ENCODE measurements around the gene INKA2. TPM values are rescaled to one million over a fixed set of nuclear protein-coding genes. Genes with fewer than 3 reads are reported as not detected.

The INKA2 gene
- total RNA-seq, 1 donor from 2014 or later, result 5.4 TPM

DNA sequence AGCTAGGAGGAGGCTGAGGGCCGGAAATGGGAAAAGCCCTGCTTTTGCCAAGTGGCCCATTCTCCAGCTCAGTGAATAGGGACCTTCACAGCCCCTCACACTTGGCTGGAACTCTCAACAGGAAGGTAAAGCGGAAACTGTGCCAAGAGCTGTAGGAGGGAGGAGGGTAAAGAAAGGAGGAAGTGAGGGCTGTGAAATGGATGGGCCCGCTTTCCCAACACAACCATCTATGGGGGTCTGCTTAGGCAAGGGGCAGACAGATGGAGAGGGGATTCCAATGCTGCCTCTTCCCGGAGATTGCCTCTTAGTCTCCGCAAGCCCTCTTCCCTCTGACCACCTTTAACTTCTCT, 5.2 kb downstream of the INKA2 start:
- H3K9me3 Mint-ChIP-seq (ENCODE audit: low read depth), result no peaks in the 10 kb centered on the region
- H3K27me3 Mint-ChIP-seq (ENCODE audit: low read depth), result no peaks in the 10 kb centered on the region
- peaks cover 3% of the 10 kb centered on the region for H3K4me1 Mint-ChIP-seq (ENCODE audit: low read depth)
- peak overlapping the region; percentile 74 for H3K27ac Mint-ChIP-seq (ENCODE audit: unreplicated experiment)
- TF ChIP-seq CTCF (IDR thresholded peaks at IDR 0.05), result no peak
- no peak for DNase-seq (ENCODE audit: low spot score)
- no peak overlapping the region for H3K4me3 Mint-ChIP-seq (ENCODE audit: unreplicated experiment)
- no peaks in the 10 kb centered on the region for H3K36me3 Mint-ChIP-seq (ENCODE audit: low read depth)

DNA sequence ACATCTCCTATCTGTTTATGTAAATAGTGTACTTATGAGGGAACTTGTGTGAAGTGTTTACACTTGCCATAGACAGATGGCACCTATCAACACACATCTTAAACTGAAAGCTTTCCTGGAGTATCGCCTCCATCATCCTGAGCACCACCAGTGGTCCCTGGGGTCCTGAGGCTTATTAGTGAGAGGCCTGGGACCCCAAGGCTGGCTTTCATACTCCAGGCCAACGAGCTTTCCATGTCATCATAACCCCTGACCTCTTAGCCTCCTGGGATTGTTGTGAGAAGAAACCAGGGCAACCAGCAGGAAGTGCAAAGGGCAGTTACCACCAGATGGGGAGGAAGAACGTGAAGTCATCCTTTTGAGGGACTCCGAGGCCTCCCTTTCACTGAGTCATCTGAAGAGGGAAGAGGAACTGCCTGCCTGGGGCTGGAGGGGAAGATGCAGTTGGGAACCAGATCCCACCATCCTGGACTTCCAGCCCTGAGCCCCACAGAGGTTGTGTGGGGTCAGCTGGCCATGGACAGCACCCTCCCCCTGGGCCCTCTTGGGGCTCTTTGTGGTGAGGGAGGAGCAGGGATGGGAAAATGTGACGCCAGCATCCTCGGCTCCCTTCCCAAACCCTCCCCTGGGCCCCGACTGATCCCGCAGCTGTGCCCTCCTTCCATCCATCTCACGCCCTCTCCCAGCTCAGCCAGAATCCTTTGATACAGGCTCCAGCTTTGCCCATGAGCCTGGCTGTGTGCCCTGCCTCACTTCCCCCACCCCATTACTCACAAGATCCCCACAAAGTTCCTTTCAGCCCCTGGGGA, 5.8 kb downstream of the INKA2 start:
- no peak for DNase-seq (ENCODE audit: low spot score)
- Mint-ChIP-seq H3K27ac (ENCODE audit: unreplicated experiment) (peak overlapping the region; percentile 74), H3K27me3 (ENCODE audit: low read depth) (no peaks in the 10 kb centered on the region), H3K4me1 (ENCODE audit: low read depth) (no peaks in the 10 kb centered on the region), H3K36me3 (ENCODE audit: low read depth) (no peaks in the 10 kb centered on the region), H3K4me3 (ENCODE audit: unreplicated experiment) (no peak overlapping the region), H3K9me3 (ENCODE audit: low read depth) (no peaks in the 10 kb centered on the region)
- no peak for TF ChIP-seq CTCF (IDR thresholded peaks at IDR 0.05)

DNA sequence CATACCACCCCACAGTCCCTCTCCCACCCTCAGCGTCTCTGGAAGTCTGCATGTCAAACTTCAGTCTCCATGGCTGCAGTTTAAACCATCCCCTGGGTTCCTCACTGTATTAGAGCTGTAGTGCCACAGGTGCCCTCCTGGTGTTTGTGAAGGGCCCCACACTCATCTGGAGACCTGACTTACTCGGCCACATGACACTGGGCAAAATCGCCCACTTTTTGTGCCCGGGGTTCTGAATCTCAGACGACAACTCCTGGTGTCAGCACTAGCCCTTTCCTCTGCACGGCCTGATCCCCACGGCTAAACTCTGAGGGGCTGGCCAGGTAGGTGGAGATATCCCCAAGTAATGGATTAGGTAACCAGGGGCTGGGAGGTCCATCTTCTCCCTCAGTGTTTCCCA, 6.5 kb downstream of the INKA2 start:
- no peaks in the 10 kb centered on the region for H3K36me3 Mint-ChIP-seq (ENCODE audit: low read depth)
- H3K9me3 Mint-ChIP-seq (ENCODE audit: low read depth), result no peaks in the 10 kb centered on the region
- H3K27me3 Mint-ChIP-seq (ENCODE audit: low read depth), result no peaks in the 10 kb centered on the region
- DNase-seq (ENCODE audit: low spot score), result no peak
- no peak overlapping the region for H3K4me3 Mint-ChIP-seq (ENCODE audit: unreplicated experiment)
- no peak for TF ChIP-seq CTCF (IDR thresholded peaks at IDR 0.05)
- H3K27ac Mint-ChIP-seq (ENCODE audit: unreplicated experiment), result peak overlapping the region; percentile 68
- H3K4me1 Mint-ChIP-seq (ENCODE audit: low read depth), result no peaks in the 10 kb centered on the region

GRCh38 chr1:111731956-111732355, 7.2 kb downstream of the INKA2 start:
- no peak for TF ChIP-seq CTCF (IDR thresholded peaks at IDR 0.05)
- H3K4me3 Mint-ChIP-seq (ENCODE audit: unreplicated experiment), result no peak overlapping the region
- no peaks in the 10 kb centered on the region for H3K27me3 Mint-ChIP-seq (ENCODE audit: low read depth)
- H3K27ac Mint-ChIP-seq (ENCODE audit: unreplicated experiment), result no peak overlapping the region
- no peaks in the 10 kb centered on the region for H3K9me3 Mint-ChIP-seq (ENCODE audit: low read depth)
- no peaks in the 10 kb centered on the region for H3K4me1 Mint-ChIP-seq (ENCODE audit: low read depth)
- DNase-seq (ENCODE audit: low spot score), result no peak
- H3K36me3 Mint-ChIP-seq (ENCODE audit: low read depth), result peaks cover 2% of the 10 kb centered on the region

DNA sequence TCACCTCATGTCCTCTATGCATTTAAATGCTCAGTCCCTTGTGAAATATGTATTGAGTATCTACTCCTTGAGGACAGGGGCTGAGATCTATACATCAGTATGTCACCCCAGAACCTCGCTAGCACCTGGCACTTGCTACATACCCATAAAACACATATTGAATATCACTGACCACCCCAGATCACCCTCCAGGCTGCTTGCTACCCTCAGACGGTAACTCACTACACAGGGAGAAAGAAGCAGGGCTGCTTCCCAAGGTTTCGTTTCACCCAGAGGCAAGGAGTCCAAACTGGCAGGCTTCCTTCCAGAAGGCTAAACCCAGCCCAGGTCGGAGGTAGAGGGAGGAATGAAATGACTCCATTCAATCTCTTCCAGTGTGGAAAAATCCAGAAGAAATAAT, 8.5 kb downstream of the INKA2 start:
- DNase-seq (ENCODE audit: low spot score), result no peak
- H3K4me3 Mint-ChIP-seq (ENCODE audit: unreplicated experiment), result no peak overlapping the region
- no peaks in the 10 kb centered on the region for H3K4me1 Mint-ChIP-seq (ENCODE audit: low read depth)
- no peak overlapping the region for H3K27ac Mint-ChIP-seq (ENCODE audit: unreplicated experiment)
- H3K9me3 Mint-ChIP-seq (ENCODE audit: low read depth), result no peaks in the 10 kb centered on the region
- no peaks in the 10 kb centered on the region for H3K27me3 Mint-ChIP-seq (ENCODE audit: low read depth)
- no peak for TF ChIP-seq CTCF (IDR thresholded peaks at IDR 0.05)
- peaks cover 2% of the 10 kb centered on the region for H3K36me3 Mint-ChIP-seq (ENCODE audit: low read depth)
